SJSA1 (cell line): Measurements from ENCODE around the gene SAAL1. TPM values are rescaled to one million over a fixed set of nuclear protein-coding genes. Genes with fewer than 3 reads are reported as not detected.
A peak's percentile ranks its signal among the peaks of the same experiment; 100 is the strongest.

Source experiments
- DNase-seq, 2 experiments: peaks; one replicate each; pipeline ENCODE4 v3.0.0-alpha.2; 2015 to 2020; ENCODE audit warnings: low spot score in 2 of 2, low read depth in 1 of 2
- H3K27ac ChIP-seq: fragments of 250-450 bp; sonication (Bioruptor Pico); 2 replicates; pipeline ENCODE4 v1.5.1; 2020; ENCODE audit warnings: mild to moderate bottlenecking, moderate library complexity
- H3K27me3 ChIP-seq: fragments of 250-450 bp; sonication (Bioruptor Pico); replicated peaks from 2 replicates; pipeline ENCODE4 v1.5.1; 2020; ENCODE audit warnings: mild to moderate bottlenecking, moderate library complexity
- H3K36me3 ChIP-seq: fragments of 250-450 bp; sonication (Bioruptor Pico); 2 replicates; pipeline ENCODE4 v1.5.1; 2020; ENCODE audit warnings: mild to moderate bottlenecking
- H3K4me1 ChIP-seq: fragments of 250-450 bp; sonication (Bioruptor Pico); replicated peaks from 2 replicates; pipeline ENCODE4 v1.6.1; 2021; ENCODE audit warnings: mild to moderate bottlenecking
- H3K4me3 ChIP-seq: fragments of 250-450 bp; sonication (Bioruptor Pico); 2 replicates; pipeline ENCODE4 v1.5.1; 2020; ENCODE audit warnings: mild to moderate bottlenecking
- H3K9me3 ChIP-seq: fragments of 250-450 bp; sonication (Bioruptor Pico); replicated peaks from 2 replicates; pipeline ENCODE4 v1.5.1; 2020; ENCODE audit warnings: mild to moderate bottlenecking
- total RNA-seq: library from RNA; depleted of rRNA; stranded (reverse); fragments of >200 nt; shearing (Covaris generic); gene quantifications from 2 replicates; pipeline ENCODE4 v1.2.3, GENCODE V29; 2014

The SAAL1 gene
- total RNA-seq, 1 experiment from 2014 or later, result 50.9 TPM

- H3K27me3 ChIP-seq, result peaks cover 8% of the 10 kb centered on the region; the same call in 1 of the 2 replicates
- no peak overlapping the region for H3K27ac ChIP-seq
- peaks cover 7% of the 10 kb centered on the region for H3K36me3 ChIP-seq
- peaks cover 13% of the 10 kb centered on the region for H3K4me1 ChIP-seq
- no peak overlapping the region for H3K4me3 ChIP-seq
- DNase-seq, result no peak
- no peaks in the 10 kb centered on the region for H3K9me3 ChIP-seq
Measured at GRCh38 chr11:18108254-18108653, 2.4 kb upstream of the SAAL1 start.

GRCh38 chr11:18106688-18107087 is 806 bp upstream of the SAAL1 start:
- H3K27me3 ChIP-seq, result 0 out of 2 replicates have a peak, but pooled peaks cover 8% of the 10 kb centered on the region
- peaks cover 13% of the 10 kb centered on the region for H3K4me1 ChIP-seq
- peaks cover 20% of the 10 kb centered on the region for H3K36me3 ChIP-seq
- no peak overlapping the region for H3K4me3 ChIP-seq
- no peaks in the 10 kb centered on the region for H3K9me3 ChIP-seq
- DNase-seq, result peak in 1 of 2 experiments; percentile 76
- H3K27ac ChIP-seq, result peak overlapping the region; percentile 45

- Histone ChIP-seq H3K36me3 (peaks cover 30% of the 10 kb centered on the region), H3K9me3 (no peaks in the 10 kb centered on the region), H3K4me3 (peak overlapping the region; percentile 81), H3K27ac (peak overlapping the region; percentile 45), H3K27me3 (no peaks in the 10 kb centered on the region), H3K4me1 (peaks cover 13% of the 10 kb centered on the region)
- no peak for DNase-seq
Measured at GRCh38 chr11:18105086-18105801, 638 bp downstream of the SAAL1 start.

- H3K27me3 ChIP-seq, result no peaks in the 10 kb centered on the region
- H3K36me3 ChIP-seq, result peaks cover 46% of the 10 kb centered on the region
- H3K4me3 ChIP-seq, result no peak overlapping the region
- no peak for DNase-seq
- H3K27ac ChIP-seq, result no peak overlapping the region
- no peaks in the 10 kb centered on the region for H3K9me3 ChIP-seq
- H3K4me1 ChIP-seq, result peaks cover 4% of the 10 kb centered on the region
Measured at GRCh38 chr11:18100926-18101656, 4.8 kb downstream of the SAAL1 start.

- no peak for DNase-seq
- 0 out of 2 replicates have a peak, but pooled peaks cover 4% of the 10 kb centered on the region for H3K4me1 ChIP-seq
- H3K36me3 ChIP-seq, result peaks cover 79% of the 10 kb centered on the region
- no peaks in the 10 kb centered on the region for H3K9me3 ChIP-seq
- no peaks in the 10 kb centered on the region for H3K27me3 ChIP-seq
- no peak overlapping the region for H3K4me3 ChIP-seq
- no peak overlapping the region for H3K27ac ChIP-seq
Measured at GRCh38 chr11:18093959-18094358, 11.9 kb downstream of the SAAL1 start.

- no peak overlapping the region for H3K27ac ChIP-seq
- no peaks in the 10 kb centered on the region for H3K27me3 ChIP-seq
- no peaks in the 10 kb centered on the region for H3K9me3 ChIP-seq
- peaks cover 96% of the 10 kb centered on the region for H3K36me3 ChIP-seq
- no peak overlapping the region for H3K4me3 ChIP-seq
- 0 out of 2 replicates have a peak, but pooled peaks cover 4% of the 10 kb centered on the region for H3K4me1 ChIP-seq
- no peak for DNase-seq
Measured at GRCh38 chr11:18091731-18092130, 14.2 kb downstream of the SAAL1 start.

GRCh38 chr11:18088966-18089365 is 16.9 kb downstream of the SAAL1 start:
- no peak overlapping the region for H3K4me3 ChIP-seq
- no peak overlapping the region for H3K27ac ChIP-seq
- H3K27me3 ChIP-seq, result no peaks in the 10 kb centered on the region
- H3K9me3 ChIP-seq, result no peaks in the 10 kb centered on the region
- H3K36me3 ChIP-seq, result peaks cover 84% of the 10 kb centered on the region
- no peak for DNase-seq
- H3K4me1 ChIP-seq, result 0 out of 2 replicates have a peak, but pooled peaks cover 4% of the 10 kb centered on the region

GRCh38 chr11:18088366-18088765 is 17.5 kb downstream of the SAAL1 start:
- DNase-seq, result peak in 1 of 2 experiments; percentile 3
- H3K9me3 ChIP-seq, result no peaks in the 10 kb centered on the region

GRCh38 chr11:18081551-18081950 is 24.3 kb downstream of the SAAL1 start:
- H3K27me3 ChIP-seq, result no peaks in the 10 kb centered on the region
- H3K9me3 ChIP-seq, result no peaks in the 10 kb centered on the region
- no peak overlapping the region for H3K4me3 ChIP-seq
- peaks cover 49% of the 10 kb centered on the region for H3K36me3 ChIP-seq
- no peaks in the 10 kb centered on the region for H3K4me1 ChIP-seq
- DNase-seq, result no peak
- no peak overlapping the region for H3K27ac ChIP-seq

More at GRCh38 chr11:18088366-18088765, 17.5 kb downstream of the SAAL1 start:
- H3K4me3 ChIP-seq, result no peak overlapping the region
- no peaks in the 10 kb centered on the region for H3K27me3 ChIP-seq
- no peak overlapping the region for H3K27ac ChIP-seq
- 0 out of 2 replicates have a peak, but pooled peaks cover 4% of the 10 kb centered on the region for H3K4me1 ChIP-seq
- peaks cover 82% of the 10 kb centered on the region for H3K36me3 ChIP-seq

- H3K4me3 ChIP-seq, result no peak overlapping the region
- H3K27ac ChIP-seq, result no peak overlapping the region
- no peaks in the 10 kb centered on the region for H3K9me3 ChIP-seq
- H3K36me3 ChIP-seq, result peaks cover 39% of the 10 kb centered on the region
- no peaks in the 10 kb centered on the region for H3K27me3 ChIP-seq
- no peak for DNase-seq
- no peaks in the 10 kb centered on the region for H3K4me1 ChIP-seq
Measured at GRCh38 chr11:18080451-18080850, 25.4 kb downstream of the SAAL1 start.

GRCh38 chr11:18078909-18079308 is 27.0 kb downstream of the SAAL1 start:
- no peaks in the 10 kb centered on the region for H3K27me3 ChIP-seq
- no peak overlapping the region for H3K4me3 ChIP-seq
- peaks cover 37% of the 10 kb centered on the region for H3K36me3 ChIP-seq
- H3K27ac ChIP-seq, result no peak overlapping the region
- H3K4me1 ChIP-seq, result no peaks in the 10 kb centered on the region
- no peaks in the 10 kb centered on the region for H3K9me3 ChIP-seq
- no peak for DNase-seq

- no peak overlapping the region for H3K27ac ChIP-seq
- H3K9me3 ChIP-seq, result no peaks in the 10 kb centered on the region
- peaks cover 12% of the 10 kb centered on the region for H3K36me3 ChIP-seq
- no peaks in the 10 kb centered on the region for H3K4me1 ChIP-seq
- DNase-seq, result no peak
- H3K4me3 ChIP-seq, result no peak overlapping the region
- no peaks in the 10 kb centered on the region; the same call in 1 of the 2 replicates for H3K27me3 ChIP-seq
Measured at GRCh38 chr11:18075444-18075843, 30.4 kb downstream of the SAAL1 start.

- Histone ChIP-seq H3K27me3 (peaks cover 5% of the 10 kb centered on the region), H3K36me3 (no peaks in the 10 kb centered on the region), H3K27ac (no peak overlapping the region), H3K4me3 (no peak overlapping the region), H3K9me3 (no peaks in the 10 kb centered on the region), H3K4me1 (no peaks in the 10 kb centered on the region)
- no peak for DNase-seq
Measured at GRCh38 chr11:18071098-18071705, 34.7 kb downstream of the SAAL1 start.

GRCh38 chr11:18067372-18067771 is 38.5 kb downstream of the SAAL1 start:
- Histone ChIP-seq H3K4me3 (no peak overlapping the region), H3K4me1 (no peaks in the 10 kb centered on the region), H3K9me3 (no peaks in the 10 kb centered on the region), H3K36me3 (no peaks in the 10 kb centered on the region), H3K27me3 (peaks cover 21% of the 10 kb centered on the region), H3K27ac (no peak overlapping the region)
- no peak for DNase-seq
